Kidney epithelial cell (primary cell): ENCODE results near the gene ZNF804B. TPM values are rescaled to one million over a fixed set of nuclear protein-coding genes. Genes with fewer than 3 reads are reported as not detected.
"Not testable (repeated sequence)": the region's sequence is repeated elsewhere in the genome, so short reads cannot be mapped to it uniquely, and the experiment has no call there.

Experiments used
- DNase-seq: peaks from one replicate; pipeline ENCODE4 v3.0.0-alpha.2; 2010; ENCODE audit warnings: low read depth
- H3K27me3 ChIP-seq: 2 replicates; pipeline ENCODE4 v1.6.0; 2011; ENCODE audit warnings: low read length; ENCODE audit not compliant: control insufficient read depth, insufficient read depth
- H3K36me3 ChIP-seq: 2 replicates; pipeline ENCODE4 v1.5.1; 2011; ENCODE audit warnings: low read length; ENCODE audit not compliant: control insufficient read depth, insufficient read depth
- H3K4me3 ChIP-seq: 2 replicates; pipeline ENCODE4 v1.5.1; 2011; ENCODE audit warnings: low read depth, mild to moderate bottlenecking, control low read depth, low read length
- CTCF ChIP-seq: IDR thresholded peaks from 2 replicates; pipeline ENCODE4 v1.5.1; 2011; ENCODE audit warnings: mild to moderate bottlenecking, moderate library complexity, low read length, control low read depth, inconsistent platforms; ENCODE audit not compliant: insufficient read depth, poor library complexity, severe bottlenecking
- total RNA-seq: library from RNA; depleted of rRNA; stranded (reverse); fragments of >200 nt; gene quantifications from 2 replicates; pipeline ENCODE4 v1.2.3, GENCODE V29; 2015

The ZNF804B gene
- total RNA-seq, 1 donor from 2014 or later: not detected

GRCh38 chr7:89165421-89165820 is 405.9 kb downstream of the ZNF804B start:
- Histone ChIP-seq H3K27me3 (no peaks in the 10 kb centered on the region), H3K36me3 (no peaks in the 10 kb centered on the region), H3K4me3 (no peak overlapping the region)
- TF ChIP-seq CTCF: no peak
- no peak for DNase-seq

GRCh38 chr7:89170628-89171027 is 411.1 kb downstream of the ZNF804B start:
- no peak overlapping the region for H3K4me3 ChIP-seq
- no peaks in the 10 kb centered on the region for H3K27me3 ChIP-seq
- DNase-seq: no peak
- no peak for TF ChIP-seq CTCF
- H3K36me3 ChIP-seq: no peaks in the 10 kb centered on the region

- no peak for TF ChIP-seq CTCF
- Histone ChIP-seq H3K36me3 (no peaks in the 10 kb centered on the region), H3K27me3 (no peaks in the 10 kb centered on the region), H3K4me3 (no peak overlapping the region)
- DNase-seq: no peak
These were observed 422.6 kb downstream of the ZNF804B start for GRCh38 chr7:89182116-89182515.

- no peak for DNase-seq
- no peak overlapping the region for H3K4me3 ChIP-seq
- H3K36me3 ChIP-seq: no peaks in the 10 kb centered on the region
- H3K27me3 ChIP-seq: no peaks in the 10 kb centered on the region
- no peak for TF ChIP-seq CTCF
These were observed 424.2 kb downstream of the ZNF804B start for GRCh38 chr7:89183712-89184111.

- TF ChIP-seq CTCF: no peak
- H3K27me3 ChIP-seq: no peaks in the 10 kb centered on the region
- DNase-seq: no peak
- H3K36me3 ChIP-seq: no peaks in the 10 kb centered on the region
- no peak overlapping the region for H3K4me3 ChIP-seq
These were observed 441.3 kb downstream of the ZNF804B start for GRCh38 chr7:89200758-89201157.

DNA sequence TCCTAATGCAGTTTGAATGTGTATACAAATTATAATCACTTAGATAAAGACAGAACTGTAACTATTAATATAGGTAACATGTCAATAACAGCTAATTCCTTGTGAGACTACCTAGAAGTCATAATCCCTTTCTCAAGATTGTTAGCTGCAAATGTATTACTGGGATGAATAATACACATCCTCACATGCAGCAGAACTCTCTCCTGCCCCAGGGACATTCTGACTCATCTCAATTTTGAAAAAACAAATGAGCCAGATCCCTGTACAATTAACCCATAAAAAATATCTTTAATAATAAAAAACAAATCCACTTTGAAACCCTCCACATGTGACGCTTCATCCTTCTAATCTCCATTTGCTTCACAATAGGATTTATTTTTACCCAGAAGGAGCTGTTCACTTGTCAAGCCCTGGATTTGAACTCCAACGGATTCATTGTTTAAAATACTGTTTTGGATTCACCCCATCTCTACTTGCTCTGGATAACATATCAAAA is 464.4 kb downstream of the ZNF804B start:
- no peak for TF ChIP-seq CTCF
- Histone ChIP-seq H3K27me3 (no peaks in the 10 kb centered on the region), H3K4me3 (no peak overlapping the region), H3K36me3 (no peaks in the 10 kb centered on the region)
- DNase-seq: no peak

- H3K4me3 ChIP-seq, H3K27me3 ChIP-seq, DNase-seq, H3K36me3 ChIP-seq: not testable (repeated sequence)
These were observed 469.2 kb downstream of the ZNF804B start for GRCh38 chr7:89228688-89229171.
